HG03342 (cell line): ENCODE results near the gene DIAPH1.
A peak's percentile ranks its signal among the peaks of the same experiment; 100 is the strongest.

Source experiments
- ATAC-seq: cut with Tn5 transposase; IDR thresholded peaks from one replicate; pipeline ENCODE4 v1.9.1; 2021; ENCODE audit warnings: mild to moderate bottlenecking, moderate library complexity; ENCODE audit not compliant: unreplicated experiment

The DIAPH1 gene

GRCh38 chr5:141522301-141522700 lies 96.5 kb downstream of the DIAPH1 start:
- no peak for ATAC-seq

DNA sequence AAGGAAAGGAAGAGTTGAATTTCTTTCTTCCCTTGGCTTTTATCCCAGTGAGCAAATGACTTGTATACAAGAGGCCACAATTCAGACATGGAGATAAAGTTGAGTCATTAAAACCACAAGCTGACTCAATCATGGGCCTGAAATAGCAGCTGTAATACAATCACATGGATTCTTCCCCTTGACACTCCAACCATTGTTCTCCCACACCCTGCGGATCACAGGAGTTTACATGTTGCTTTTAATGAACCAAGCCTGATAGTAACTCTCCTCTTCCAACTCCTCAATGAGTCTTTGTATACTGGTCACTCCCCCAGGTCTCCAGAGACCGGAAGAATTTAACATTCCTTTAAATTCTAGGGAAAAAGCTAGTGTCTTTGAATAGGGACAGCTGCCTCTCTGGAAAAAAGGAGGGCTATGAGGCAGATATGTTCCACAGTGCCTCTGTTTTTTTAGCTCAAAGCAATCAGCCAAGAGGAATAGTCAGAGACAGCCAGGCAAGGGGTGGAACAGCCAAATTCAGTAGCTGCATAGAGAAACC lies 97.5 kb downstream of the DIAPH1 start:
- ATAC-seq, result no peak

GRCh38 chr5:141519605-141520565 lies 98.9 kb downstream of the DIAPH1 start:
- no peak for ATAC-seq

DNA sequence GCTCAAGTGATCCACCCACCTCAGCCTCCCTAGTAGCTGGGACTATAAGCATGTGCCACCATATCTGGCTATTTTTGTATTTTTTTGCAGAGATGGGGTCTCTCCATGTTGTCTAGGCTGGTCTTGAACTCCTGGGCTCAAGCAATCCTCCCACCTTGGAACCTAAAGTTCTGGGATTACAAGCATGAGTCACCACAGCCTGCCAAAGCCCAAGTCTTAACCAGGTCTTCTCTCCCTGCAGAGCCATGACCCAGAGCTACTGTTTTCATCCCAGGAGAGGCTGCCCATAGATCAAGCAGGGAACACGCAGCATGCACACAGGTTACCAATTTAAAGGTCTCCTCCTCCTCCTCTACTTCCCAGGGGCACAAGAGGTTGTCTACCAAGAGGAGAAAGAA lies 100.2 kb downstream of the DIAPH1 start:
- ATAC-seq, result no peak

GRCh38 chr5:141517880-141518617 lies 100.8 kb downstream of the DIAPH1 start:
- ATAC-seq, result no peak

DNA sequence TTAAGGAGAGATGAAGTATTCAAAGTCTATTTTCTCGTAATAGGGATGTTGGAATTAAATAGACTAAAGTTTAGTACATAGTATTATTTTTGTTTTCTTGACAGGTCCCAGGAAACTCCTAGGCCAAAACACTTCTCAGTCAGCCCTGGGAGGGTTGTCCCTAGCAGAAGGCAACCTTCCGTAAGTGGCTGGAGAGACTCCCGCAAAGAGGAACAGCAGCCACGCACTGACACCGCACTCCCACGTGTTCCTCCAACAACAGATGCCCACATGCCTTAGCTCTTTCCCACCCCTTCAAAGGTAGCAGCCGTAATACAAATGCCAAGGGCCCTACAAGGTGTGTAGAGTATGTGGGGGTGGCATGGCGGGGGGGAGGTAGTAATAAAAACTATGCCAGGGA lies 101.5 kb downstream of the DIAPH1 start:
- ATAC-seq, result no peak

DNA sequence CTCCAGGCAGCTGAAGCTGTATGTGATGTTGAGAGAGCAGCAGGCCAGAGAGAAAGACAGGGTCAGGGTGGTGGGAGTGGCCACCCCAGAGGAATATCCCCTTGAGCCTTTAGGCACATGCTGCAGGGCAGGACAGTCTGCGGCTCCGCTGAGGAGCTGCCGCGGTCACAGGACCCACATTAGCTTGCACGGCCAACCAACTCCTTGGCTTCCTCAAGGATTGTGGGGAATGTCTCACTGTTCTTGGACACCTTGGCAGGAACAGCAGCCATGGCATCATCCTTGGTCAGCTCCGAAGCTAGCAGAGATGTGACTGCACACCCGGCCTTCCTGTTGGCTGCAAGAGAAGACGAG lies 102.2 kb downstream of the DIAPH1 start:
- ATAC-seq, result no peak

- no peak for ATAC-seq
Measured at GRCh38 chr5:141515946-141516671, 102.7 kb downstream of the DIAPH1 start.

DNA sequence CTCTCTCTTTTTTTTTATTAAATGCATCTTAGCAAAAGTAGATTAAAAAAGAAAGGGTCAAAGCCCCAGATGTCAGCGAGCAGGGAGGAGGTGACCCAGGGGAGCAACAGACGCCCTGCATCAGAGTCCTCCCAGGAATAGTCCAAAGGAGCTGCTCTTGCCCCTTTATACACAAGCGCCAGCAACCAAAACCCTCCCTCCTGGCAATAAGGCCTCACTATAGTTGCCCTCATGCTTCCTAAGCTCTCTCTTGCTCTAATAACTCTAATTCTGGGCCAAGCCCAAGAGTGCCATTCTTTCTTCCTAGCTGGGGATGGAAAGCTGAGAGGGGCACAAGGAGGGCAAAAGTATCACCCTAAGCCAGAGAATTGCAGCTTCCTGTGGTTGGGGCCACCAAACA lies 103.7 kb downstream of the DIAPH1 start:
- no peak for ATAC-seq

DNA sequence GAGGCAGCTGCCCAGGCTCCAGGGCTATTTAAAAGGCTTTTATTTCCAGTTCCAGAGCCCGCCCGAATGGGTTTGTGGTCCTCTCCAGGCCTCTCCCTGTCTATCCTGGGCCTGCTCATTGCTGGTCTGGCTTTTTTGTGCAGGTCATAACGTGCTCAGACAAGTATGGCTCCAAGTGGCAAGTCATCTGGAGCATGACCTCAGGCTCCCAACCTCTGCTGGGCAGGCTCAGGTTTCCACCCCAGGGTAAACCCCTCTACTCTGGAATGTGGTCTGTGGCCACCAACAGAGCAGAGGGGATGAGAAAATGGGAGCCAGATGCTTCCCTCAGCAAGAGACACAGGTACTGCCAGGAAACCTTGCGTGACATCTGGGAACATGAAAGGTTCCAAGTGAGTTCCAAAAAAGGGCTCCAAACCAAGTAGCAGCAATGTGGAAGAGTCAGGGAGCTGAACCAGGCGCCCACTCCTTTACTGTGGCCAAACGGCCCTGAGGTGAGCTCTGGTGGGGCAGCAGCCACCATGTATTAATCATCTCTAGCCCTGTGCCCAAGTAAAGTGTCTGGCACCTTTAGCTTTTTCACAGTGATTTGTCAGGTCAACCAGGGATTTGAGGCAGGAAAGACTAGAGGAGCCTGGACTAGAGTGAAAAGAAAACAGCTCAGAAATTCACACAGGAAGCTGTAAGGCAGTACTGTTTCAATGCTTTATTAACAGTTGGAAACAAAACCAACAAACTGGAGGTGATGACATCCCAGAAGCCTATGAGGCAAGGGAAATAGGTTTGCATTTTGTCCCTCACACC lies 104.3 kb downstream of the DIAPH1 start:
- ATAC-seq, result no peak

DNA sequence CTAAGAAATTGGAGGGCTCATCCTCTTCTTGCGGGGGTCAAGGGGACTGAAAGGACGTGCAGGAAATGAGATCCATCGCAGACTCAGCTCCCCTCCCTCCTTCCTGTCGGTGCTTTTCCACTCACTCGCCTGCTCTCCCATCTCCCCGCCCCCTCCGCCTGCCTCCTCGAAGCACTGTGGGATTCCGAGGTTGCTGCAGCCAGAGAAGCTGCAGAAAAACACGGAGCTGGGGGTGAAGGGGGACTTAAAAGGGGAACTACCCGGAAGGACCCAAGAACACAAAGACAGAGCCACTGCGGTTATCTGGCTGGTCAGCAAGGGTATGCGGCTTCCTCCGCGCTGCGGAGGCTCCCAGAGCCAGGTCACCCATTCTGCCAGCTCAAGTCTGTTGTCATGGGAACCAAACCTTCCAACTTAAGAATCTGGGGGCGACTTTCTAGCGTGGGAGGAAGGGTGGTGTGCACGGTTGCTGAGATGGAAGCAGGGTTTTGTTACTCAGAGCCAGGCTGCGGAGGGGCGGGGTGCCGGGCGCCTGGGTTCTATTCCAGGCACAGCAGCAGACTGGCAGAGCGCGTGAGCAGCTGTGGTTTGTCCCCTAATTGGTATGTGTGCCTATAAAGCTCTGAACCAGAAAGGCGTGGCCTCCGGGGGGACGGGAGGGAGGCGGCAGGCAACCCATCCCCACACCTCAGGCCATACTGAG lies 105.0 kb downstream of the DIAPH1 start:
- peak; percentile 24 for ATAC-seq

- no peak for ATAC-seq
Measured at GRCh38 chr5:141512911-141513626, 105.7 kb downstream of the DIAPH1 start.

DNA sequence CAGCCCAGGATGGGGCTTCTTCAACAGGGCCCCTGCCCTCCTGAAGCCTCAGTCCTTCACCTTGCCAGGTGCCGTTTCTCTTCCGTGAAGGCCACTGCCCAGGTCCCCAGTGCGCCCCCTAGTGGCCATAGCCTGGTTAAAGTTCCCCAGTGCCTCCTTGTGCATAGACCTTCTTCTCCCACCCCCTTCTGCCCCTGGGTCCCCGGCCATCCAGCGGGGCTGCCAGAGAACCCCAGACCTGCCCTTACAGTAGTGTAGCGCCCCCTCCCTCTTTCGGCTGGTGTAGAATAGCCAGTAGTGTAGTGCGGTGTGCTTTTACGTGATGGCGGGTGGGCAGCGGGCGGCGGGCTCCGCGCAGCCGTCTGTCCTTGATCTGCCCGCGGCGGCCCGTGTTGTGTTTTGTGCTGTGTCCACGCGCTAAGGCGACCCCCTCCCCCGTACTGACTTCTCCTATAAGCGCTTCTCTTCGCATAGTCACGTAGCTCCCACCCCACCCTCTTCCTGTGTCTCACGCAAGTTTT lies 106.3 kb downstream of the DIAPH1 start:
- no peak for ATAC-seq

- ATAC-seq, result no peak
Measured at GRCh38 chr5:141511771-141512325, 107.0 kb downstream of the DIAPH1 start.

- peak; percentile 38 for ATAC-seq
Measured at GRCh38 chr5:141510850-141511601, 107.8 kb downstream of the DIAPH1 start.

- ATAC-seq, result no peak
Measured at GRCh38 chr5:141510160-141510559, 108.6 kb downstream of the DIAPH1 start.

- no peak for ATAC-seq
Measured at GRCh38 chr5:141508798-141509611, 109.8 kb downstream of the DIAPH1 start.
